H9 (cell line): ENCODE measurements around the gene IL1RAPL2. TPM values are rescaled to one million over a fixed set of nuclear protein-coding genes. Genes with fewer than 3 reads are reported as not detected.

Source experiments
- DNase-seq: peaks from one replicate; pipeline ENCODE4 v3.0.0-alpha.2; 2017
- H2AFZ ChIP-seq: one replicate; pipeline ENCODE4 v1.6.1; 2013; ENCODE audit warnings: mild to moderate bottlenecking, low read length, control low read depth, moderate library complexity
- H2AK5ac ChIP-seq: 2 replicates; pipeline ENCODE4 v1.6.1; 2013; ENCODE audit warnings: low read length, control low read depth, mixed read lengths; ENCODE audit not compliant: insufficient read length
- H2BK120ac ChIP-seq: one replicate; pipeline ENCODE4 v1.6.1; 2013; ENCODE audit warnings: low read depth, mild to moderate bottlenecking, low read length, control low read depth, inconsistent platforms; ENCODE audit not compliant: poor library complexity, severe bottlenecking
- H2BK12ac ChIP-seq: 2 replicates; pipeline ENCODE4 v1.6.1; 2013; ENCODE audit warnings: low read length, control low read depth, mixed read lengths, low read depth; ENCODE audit not compliant: insufficient read length
- H2BK15ac ChIP-seq: 2 replicates; pipeline ENCODE4 v1.6.1; 2013; ENCODE audit warnings: low read depth, low read length, control low read depth
- H2BK20ac ChIP-seq: one replicate; pipeline ENCODE4 v1.6.1; 2013; ENCODE audit warnings: low read depth, mild to moderate bottlenecking, low read length, control low read depth, inconsistent platforms; ENCODE audit not compliant: poor library complexity, severe bottlenecking
- H2BK5ac ChIP-seq: 2 replicates; pipeline ENCODE4 v1.6.1; 2013; ENCODE audit warnings: low read length, control low read depth, mixed read lengths; ENCODE audit not compliant: insufficient read length
- H3K14ac ChIP-seq: 2 replicates; pipeline ENCODE4 v1.6.1; 2013; ENCODE audit warnings: low read length, control low read depth; ENCODE audit not compliant: insufficient read depth
- H3K18ac ChIP-seq: 2 replicates; pipeline ENCODE4 v1.6.1; 2013; ENCODE audit warnings: low read depth, mild to moderate bottlenecking, mixed read lengths, low read length, control low read depth; ENCODE audit not compliant: insufficient read length
- H3K23ac ChIP-seq: 2 replicates; pipeline ENCODE4 v1.6.1; 2013; ENCODE audit warnings: low read length, control low read depth, mixed read lengths, low read depth; ENCODE audit not compliant: insufficient read length
- H3K23me2 ChIP-seq: 2 replicates; pipeline ENCODE4 v1.6.1; 2013; ENCODE audit warnings: low read depth, mild to moderate bottlenecking, mixed read lengths, low read length, control low read depth; ENCODE audit not compliant: insufficient read length, poor library complexity, severe bottlenecking
- H3K27ac ChIP-seq: 2 replicates; pipeline ENCODE4 v1.5.1; 2013; ENCODE audit warnings: low read length, control low read depth, mixed read lengths, low read depth; ENCODE audit not compliant: insufficient read length
- H3K27me3 ChIP-seq: 2 replicates; pipeline ENCODE4 v1.6.1; 2013; ENCODE audit warnings: low read length, control low read depth, inconsistent platforms; ENCODE audit not compliant: insufficient read depth
- H3K4ac ChIP-seq: 2 replicates; pipeline ENCODE4 v1.6.1; 2013; ENCODE audit warnings: low read depth, mild to moderate bottlenecking, control low read depth, inconsistent platforms, low read length, moderate library complexity
- H3K4me1 ChIP-seq: 2 replicates; pipeline ENCODE4 v1.6.1; 2013; ENCODE audit warnings: low read length, control low read depth, inconsistent platforms; ENCODE audit not compliant: insufficient read depth
- H3K4me2 ChIP-seq: 2 replicates; pipeline ENCODE4 v1.6.1; 2013; ENCODE audit warnings: low read length, control low read depth, mixed read lengths; ENCODE audit not compliant: insufficient read length, insufficient read depth
- H3K56ac ChIP-seq: 2 replicates; pipeline ENCODE4 v1.6.1; 2013; ENCODE audit warnings: low read depth, mild to moderate bottlenecking, mixed read lengths, low read length, control low read depth; ENCODE audit not compliant: insufficient read length
- H3K79me1 ChIP-seq: 2 replicates; pipeline ENCODE4 v1.6.1; 2013; ENCODE audit warnings: low read depth, mild to moderate bottlenecking, moderate library complexity, low read length, control low read depth, inconsistent platforms; ENCODE audit not compliant: insufficient read depth, poor library complexity, severe bottlenecking
- H3K79me2 ChIP-seq: 2 replicates; pipeline ENCODE4 v1.6.1; 2013; ENCODE audit warnings: low read length, control low read depth, inconsistent platforms; ENCODE audit not compliant: insufficient read depth
- H3K9ac ChIP-seq: 2 replicates; pipeline ENCODE4 v1.6.1; 2013; ENCODE audit warnings: low read length, control low read depth, mixed read lengths; ENCODE audit not compliant: insufficient read length; ENCODE audit errors: extremely low read depth
- H3K9me3 ChIP-seq: one replicate; pipeline ENCODE4 v1.6.1; 2013; ENCODE audit warnings: low read depth, low read length, inconsistent platforms; ENCODE audit not compliant: control insufficient read depth
- H3T11ph ChIP-seq: one replicate; pipeline ENCODE4 v1.6.1; 2013; ENCODE audit warnings: mild to moderate bottlenecking, low read length, control low read depth, inconsistent platforms
- H4K20me1 ChIP-seq: one replicate; pipeline ENCODE4 v1.6.1; 2013; ENCODE audit not compliant: control insufficient read depth, insufficient read length, insufficient read depth
- H4K5ac ChIP-seq: 2 replicates; pipeline ENCODE4 v1.6.1; 2013; ENCODE audit warnings: low read depth, mild to moderate bottlenecking, mixed read lengths, low read length, control low read depth; ENCODE audit not compliant: insufficient read length
- H4K8ac ChIP-seq: replicated peaks from 2 replicates; pipeline ENCODE4 v1.6.1; 2013; ENCODE audit warnings: low read length, control low read depth, mixed read lengths, low read depth; ENCODE audit not compliant: insufficient read length
- H4K91ac ChIP-seq: 2 replicates; pipeline ENCODE4 v1.6.1; 2013; ENCODE audit warnings: low read depth, mild to moderate bottlenecking, moderate library complexity, mixed read lengths, low read length, control low read depth; ENCODE audit not compliant: insufficient read length
- H3K27ac Mint-ChIP-seq, 3 experiments: 2 replicates in 2 of 3; 3 replicates in 1 of 3; pipeline ENCODE4 v1.8.0; 2020 to 2021; ENCODE audit warnings: mixed read lengths in 3 of 3, mild to moderate bottlenecking in 1 of 3, moderate library complexity in 1 of 3
- H3K27me3 Mint-ChIP-seq: 2 replicates; pipeline ENCODE4 v1.8.0; 2021; ENCODE audit warnings: low read depth, mild to moderate bottlenecking, moderate library complexity, mixed read lengths
- H3K36me3 Mint-ChIP-seq, 3 experiments: 2 replicates in 2 of 3; 3 replicates in 1 of 3; pipeline ENCODE4 v1.8.0; 2020 to 2021; ENCODE audit warnings: low read depth in 3 of 3, mixed read lengths in 3 of 3; ENCODE audit not compliant: insufficient read depth in 1 of 3
- H3K4me1 Mint-ChIP-seq, 2 experiments: 2 replicates each; pipeline ENCODE4 v1.8.0; 2020; ENCODE audit warnings: mixed read lengths in 2 of 2
- H3K4me3 Mint-ChIP-seq, 2 experiments: 2 replicates in 1 of 2; 3 replicates in 1 of 2; pipeline ENCODE4 v1.8.0; 2020 to 2021; ENCODE audit warnings: mild to moderate bottlenecking in 2 of 2, mixed read lengths in 2 of 2, moderate library complexity in 1 of 2
- H3K9me3 Mint-ChIP-seq, 2 experiments: 2 replicates in 1 of 2; 3 replicates in 1 of 2; pipeline ENCODE4 v1.8.0; 2020; ENCODE audit warnings: mild to moderate bottlenecking in 2 of 2, mixed read lengths in 2 of 2, moderate library complexity in 1 of 2
- WGBS: extraction: QIAGEN DNeasy Blood & Tissue Kit; methylation state at CpG from one replicate; pipeline ENCODE4 v1.1.7; 2013; ENCODE audit warnings: missing lambda C conversion rate, low lambda C conversion rate, mixed read lengths; ENCODE audit not compliant: insufficient read length; ENCODE audit errors: extremely low coverage; 5-methylcytosine and 5-hydroxymethylcytosine counted together
- total RNA-seq: library from RNA; stranded (reverse); gene quantifications from 2 replicates; pipeline ENCODE4 v1.2.1, GENCODE V29; 2021
- TF ChIP-seq, protein P1 (sequence below): fragments of 200-600 bp; sonication (generic); conservative IDR thresholded peaks from 3 replicates; pipeline ENCODE4 v1.8.0; 2021; ENCODE audit warnings: antibody characterized with exemption, mild to moderate bottlenecking

Gene IL1RAPL2
- total RNA-seq, 1 experiment from 2014 or later = not detected

DNA sequence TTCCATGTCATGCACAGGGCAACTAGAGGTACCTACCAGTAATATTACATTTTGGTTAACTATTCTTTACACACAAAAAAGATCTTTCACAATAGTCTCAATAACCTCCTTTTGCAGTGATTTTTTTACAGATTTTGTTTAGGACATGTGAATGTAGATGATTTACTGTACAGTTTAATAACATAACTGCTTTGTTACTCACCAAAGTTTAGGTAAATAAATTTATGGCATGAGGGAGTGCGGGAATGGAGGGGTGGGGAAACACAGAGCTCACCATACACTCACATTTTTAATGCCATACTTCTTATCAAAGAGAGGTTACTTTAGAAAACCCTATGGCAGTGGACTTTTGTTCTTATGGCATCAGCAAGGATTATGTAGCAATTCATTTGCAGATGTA, 747.6 kb downstream of the IL1RAPL2 start:
- Histone ChIP-seq H3K23me2 (no peaks in the 10 kb centered on the region), H3K18ac (no peak overlapping the region), H2AK5ac (no peak overlapping the region), H3K23ac (no peak overlapping the region), H2BK120ac (no peak overlapping the region), H2BK20ac (no peak overlapping the region), H4K5ac (no peak overlapping the region), H4K91ac (no peak overlapping the region), H2BK15ac (no peak overlapping the region), H3K9me3 (no peaks in the 10 kb centered on the region), H3K14ac (no peak overlapping the region), H2BK5ac (no peak overlapping the region), H3K79me2 (no peaks in the 10 kb centered on the region), H3K4me2 (no peak overlapping the region), H3K27me3 (no peaks in the 10 kb centered on the region), H3K56ac (no peak overlapping the region), H2AFZ (no peak overlapping the region), H3K4ac (no peak overlapping the region), H3K27ac (no peak overlapping the region), H4K8ac (no peak overlapping the region), H3K4me1 (no peaks in the 10 kb centered on the region), H3K79me1 (no peaks in the 10 kb centered on the region), H4K20me1 (no peaks in the 10 kb centered on the region), H2BK12ac (no peak overlapping the region), H3T11ph (no peak overlapping the region), H3K9ac (no peak overlapping the region)
- no peak for DNase-seq
- Mint-ChIP-seq H3K9me3 (peaks cover 0 to 43% of the 10 kb centered on the region in 2 experiments; a peak in 2 of 5 replicates), H3K4me3 (no peak overlapping the region), H3K27ac (no peak overlapping the region), H3K4me1 (peaks cover 0 to 6% of the 10 kb centered on the region in 2 experiments; a peak in 1 of 4 replicates), H3K36me3 (no peaks in the 10 kb centered on the region), H3K27me3 (no peaks in the 10 kb centered on the region)
- TF ChIP-seq, protein P1, sequence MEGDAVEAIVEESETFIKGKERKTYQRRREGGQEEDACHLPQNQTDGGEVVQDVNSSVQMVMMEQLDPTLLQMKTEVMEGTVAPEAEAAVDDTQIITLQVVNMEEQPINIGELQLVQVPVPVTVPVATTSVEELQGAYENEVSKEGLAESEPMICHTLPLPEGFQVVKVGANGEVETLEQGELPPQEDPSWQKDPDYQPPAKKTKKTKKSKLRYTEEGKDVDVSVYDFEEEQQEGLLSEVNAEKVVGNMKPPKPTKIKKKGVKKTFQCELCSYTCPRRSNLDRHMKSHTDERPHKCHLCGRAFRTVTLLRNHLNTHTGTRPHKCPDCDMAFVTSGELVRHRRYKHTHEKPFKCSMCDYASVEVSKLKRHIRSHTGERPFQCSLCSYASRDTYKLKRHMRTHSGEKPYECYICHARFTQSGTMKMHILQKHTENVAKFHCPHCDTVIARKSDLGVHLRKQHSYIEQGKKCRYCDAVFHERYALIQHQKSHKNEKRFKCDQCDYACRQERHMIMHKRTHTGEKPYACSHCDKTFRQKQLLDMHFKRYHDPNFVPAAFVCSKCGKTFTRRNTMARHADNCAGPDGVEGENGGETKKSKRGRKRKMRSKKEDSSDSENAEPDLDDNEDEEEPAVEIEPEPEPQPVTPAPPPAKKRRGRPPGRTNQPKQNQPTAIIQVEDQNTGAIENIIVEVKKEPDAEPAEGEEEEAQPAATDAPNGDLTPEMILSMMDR = no peak
- WGBS = no CpG with 5 or more reads among the region's 1 CpG
